ENCODE data around the gene MTMR12.

MTMR12 gene

GRCh38 chr5:32312595-32313332 lies at the start of gene MTMR12:
TSS of gene MTMR12 (minus strand) at chr5:32312939. CDS start at chr5:32312838, 101 bp downstream.
- H3K9ac ChIP-seq (ENCODE audit: low read length in 5 of 5) = peak within 1 kb of the TSS; percentile 48 to 97 (median 88)
- peak within 1 kb of the TSS; percentile 82 for H3K27ac ChIP-seq (ENCODE audit: low read depth, low read length)
- H3K4me1 ChIP-seq (ENCODE audit: control insufficient read depth in 5 of 5, insufficient read depth in 5 of 5, low read length in 5 of 5) = peaks cover 7 to 53% (median 37%) of the 10 kb centered on the region in 5 donors
- no peaks in the 10 kb centered on the region for H3K9me3 ChIP-seq (ENCODE audit: control insufficient read depth in 5 of 5, low read length in 5 of 5)
- H3K27me3 ChIP-seq (ENCODE audit: control insufficient read depth in 5 of 5, insufficient read depth in 4 of 5, low read length in 5 of 5) = no peaks in the 10 kb centered on the region
- no peaks in the 10 kb centered on the region for H3K36me3 ChIP-seq (ENCODE audit: control insufficient read depth in 5 of 5, insufficient read depth in 5 of 5, low read length in 5 of 5)
- H3K4me3 ChIP-seq (ENCODE audit: low read depth in 1 of 5, low read length in 5 of 5) = peak within 1 kb of the TSS; percentile 79 to 94 (median 85)

GRCh38 chr5:32362527-32362926 lies 49.8 kb upstream of the MTMR12 start:
- Histone ChIP-seq H3K9ac (ENCODE audit: low read length in 5 of 5) (no peak overlapping the region), H3K27ac (ENCODE audit: low read depth, low read length) (no peak overlapping the region), H3K4me3 (ENCODE audit: low read depth in 1 of 5, low read length in 5 of 5) (no peak overlapping the region), H3K4me1 (ENCODE audit: control insufficient read depth in 5 of 5, insufficient read depth in 5 of 5, low read length in 5 of 5) (peaks cover 0 to 3% (median 0%) of the 10 kb centered on the region in 5 donors), H3K27me3 (ENCODE audit: control insufficient read depth in 5 of 5, insufficient read depth in 4 of 5, low read length in 5 of 5) (no peaks in the 10 kb centered on the region), H3K36me3 (ENCODE audit: control insufficient read depth in 5 of 5, insufficient read depth in 5 of 5, low read length in 5 of 5) (peaks cover 18 to 52% (median 30%) of the 10 kb centered on the region in 5 donors), H3K9me3 (ENCODE audit: control insufficient read depth in 5 of 5, low read length in 5 of 5) (no peaks in the 10 kb centered on the region)

- peaks cover 17 to 54% (median 33%) of the 10 kb centered on the region in 5 donors for H3K36me3 ChIP-seq (ENCODE audit: control insufficient read depth in 5 of 5, insufficient read depth in 5 of 5, low read length in 5 of 5)
- no peak overlapping the region for H3K4me3 ChIP-seq (ENCODE audit: low read depth in 1 of 5, low read length in 5 of 5)
- H3K9me3 ChIP-seq (ENCODE audit: control insufficient read depth in 5 of 5, low read length in 5 of 5) = no peaks in the 10 kb centered on the region
- no peak overlapping the region for H3K9ac ChIP-seq (ENCODE audit: low read length in 5 of 5)
- H3K27me3 ChIP-seq (ENCODE audit: control insufficient read depth in 5 of 5, insufficient read depth in 4 of 5, low read length in 5 of 5) = no peaks in the 10 kb centered on the region
- H3K4me1 ChIP-seq (ENCODE audit: control insufficient read depth in 5 of 5, insufficient read depth in 5 of 5, low read length in 5 of 5) = peaks cover 0 to 3% (median 0%) of the 10 kb centered on the region in 5 donors
- no peak overlapping the region for H3K27ac ChIP-seq (ENCODE audit: low read depth, low read length)
Measured at GRCh38 chr5:32360906-32361305, 48.2 kb upstream of the MTMR12 start.

- H3K36me3 ChIP-seq (ENCODE audit: control insufficient read depth in 5 of 5, insufficient read depth in 5 of 5, low read length in 5 of 5) = peaks cover 18 to 58% (median 36%) of the 10 kb centered on the region in 5 donors
Measured at GRCh38 chr5:32358611-32359010, 45.9 kb upstream of the MTMR12 start.

GRCh38 chr5:32357658-32358057 lies 44.9 kb upstream of the MTMR12 start:
- Histone ChIP-seq H3K9ac (ENCODE audit: low read length in 5 of 5) (no peak overlapping the region), H3K4me1 (ENCODE audit: control insufficient read depth in 5 of 5, insufficient read depth in 5 of 5, low read length in 5 of 5) (peaks cover 0 to 3% (median 0%) of the 10 kb centered on the region in 5 donors), H3K9me3 (ENCODE audit: control insufficient read depth in 5 of 5, low read length in 5 of 5) (no peaks in the 10 kb centered on the region), H3K4me3 (ENCODE audit: low read depth in 1 of 5, low read length in 5 of 5) (no peak overlapping the region), H3K27ac (ENCODE audit: low read depth, low read length) (no peak overlapping the region), H3K27me3 (ENCODE audit: control insufficient read depth in 5 of 5, insufficient read depth in 4 of 5, low read length in 5 of 5) (no peaks in the 10 kb centered on the region), H3K36me3 (ENCODE audit: control insufficient read depth in 5 of 5, insufficient read depth in 5 of 5, low read length in 5 of 5) (peaks cover 18 to 53% (median 27%) of the 10 kb centered on the region in 5 donors)

More at GRCh38 chr5:32358611-32359010, 45.9 kb upstream of the MTMR12 start:
- H3K9me3 ChIP-seq (ENCODE audit: control insufficient read depth in 5 of 5, low read length in 5 of 5) = no peaks in the 10 kb centered on the region
- H3K9ac ChIP-seq (ENCODE audit: low read length in 5 of 5) = no peak overlapping the region
- no peaks in the 10 kb centered on the region for H3K27me3 ChIP-seq (ENCODE audit: control insufficient read depth in 5 of 5, insufficient read depth in 4 of 5, low read length in 5 of 5)
- peaks cover 0 to 3% (median 0%) of the 10 kb centered on the region in 5 donors for H3K4me1 ChIP-seq (ENCODE audit: control insufficient read depth in 5 of 5, insufficient read depth in 5 of 5, low read length in 5 of 5)
- no peak overlapping the region for H3K4me3 ChIP-seq (ENCODE audit: low read depth in 1 of 5, low read length in 5 of 5)
- no peak overlapping the region for H3K27ac ChIP-seq (ENCODE audit: low read depth, low read length)

- Histone ChIP-seq H3K27me3 (ENCODE audit: control insufficient read depth in 5 of 5, insufficient read depth in 4 of 5, low read length in 5 of 5) (no peaks in the 10 kb centered on the region), H3K9ac (ENCODE audit: low read length in 5 of 5) (no peak overlapping the region), H3K36me3 (ENCODE audit: control insufficient read depth in 5 of 5, insufficient read depth in 5 of 5, low read length in 5 of 5) (peaks cover 9 to 44% (median 18%) of the 10 kb centered on the region in 5 donors), H3K9me3 (ENCODE audit: control insufficient read depth in 5 of 5, low read length in 5 of 5) (no peaks in the 10 kb centered on the region), H3K4me3 (ENCODE audit: low read depth in 1 of 5, low read length in 5 of 5) (no peak overlapping the region), H3K4me1 (ENCODE audit: control insufficient read depth in 5 of 5, insufficient read depth in 5 of 5, low read length in 5 of 5) (no peaks in the 10 kb centered on the region), H3K27ac (ENCODE audit: low read depth, low read length) (no peak overlapping the region)
Measured at GRCh38 chr5:32355686-32356085, 42.9 kb upstream of the MTMR12 start.

- no peak overlapping the region for H3K27ac ChIP-seq (ENCODE audit: low read depth, low read length)
- peaks cover 2 to 27% (median 13%) of the 10 kb centered on the region in 5 donors for H3K36me3 ChIP-seq (ENCODE audit: control insufficient read depth in 5 of 5, insufficient read depth in 5 of 5, low read length in 5 of 5)
Measured at GRCh38 chr5:32353420-32353819, 40.7 kb upstream of the MTMR12 start.

GRCh38 chr5:32352685-32353084 lies 39.9 kb upstream of the MTMR12 start:
- Histone ChIP-seq H3K36me3 (ENCODE audit: control insufficient read depth in 5 of 5, insufficient read depth in 5 of 5, low read length in 5 of 5) (peaks cover 2 to 23% (median 13%) of the 10 kb centered on the region in 5 donors), H3K9ac (ENCODE audit: low read length in 5 of 5) (no peak overlapping the region), H3K4me1 (ENCODE audit: control insufficient read depth in 5 of 5, insufficient read depth in 5 of 5, low read length in 5 of 5) (no peaks in the 10 kb centered on the region), H3K27ac (ENCODE audit: low read depth, low read length) (no peak overlapping the region), H3K9me3 (ENCODE audit: control insufficient read depth in 5 of 5, low read length in 5 of 5) (no peaks in the 10 kb centered on the region), H3K27me3 (ENCODE audit: control insufficient read depth in 5 of 5, insufficient read depth in 4 of 5, low read length in 5 of 5) (no peaks in the 10 kb centered on the region), H3K4me3 (ENCODE audit: low read depth in 1 of 5, low read length in 5 of 5) (no peak overlapping the region)

More at GRCh38 chr5:32353420-32353819, 40.7 kb upstream of the MTMR12 start:
- no peaks in the 10 kb centered on the region for H3K27me3 ChIP-seq (ENCODE audit: control insufficient read depth in 5 of 5, insufficient read depth in 4 of 5, low read length in 5 of 5)
- H3K9ac ChIP-seq (ENCODE audit: low read length in 5 of 5) = no peak overlapping the region
- H3K4me3 ChIP-seq (ENCODE audit: low read depth in 1 of 5, low read length in 5 of 5) = no peak overlapping the region
- H3K9me3 ChIP-seq (ENCODE audit: control insufficient read depth in 5 of 5, low read length in 5 of 5) = no peaks in the 10 kb centered on the region
- no peaks in the 10 kb centered on the region for H3K4me1 ChIP-seq (ENCODE audit: control insufficient read depth in 5 of 5, insufficient read depth in 5 of 5, low read length in 5 of 5)

- H3K9me3 ChIP-seq (ENCODE audit: control insufficient read depth in 5 of 5, low read length in 5 of 5) = no peaks in the 10 kb centered on the region
- no peak overlapping the region for H3K9ac ChIP-seq (ENCODE audit: low read length in 5 of 5)
Measured at GRCh38 chr5:32346869-32347268, 34.1 kb upstream of the MTMR12 start.

GRCh38 chr5:32343058-32343672 lies 30.4 kb upstream of the MTMR12 start:
- H3K27me3 ChIP-seq (ENCODE audit: control insufficient read depth in 5 of 5, insufficient read depth in 4 of 5, low read length in 5 of 5) = no peaks in the 10 kb centered on the region
- peaks cover 0 to 15% (median 0%) of the 10 kb centered on the region in 5 donors for H3K4me1 ChIP-seq (ENCODE audit: control insufficient read depth in 5 of 5, insufficient read depth in 5 of 5, low read length in 5 of 5)
- no peak overlapping the region for H3K4me3 ChIP-seq (ENCODE audit: low read depth in 1 of 5, low read length in 5 of 5)
- H3K36me3 ChIP-seq (ENCODE audit: control insufficient read depth in 5 of 5, insufficient read depth in 5 of 5, low read length in 5 of 5) = no peaks in the 10 kb centered on the region
- peaks cover 0 to 9% (median 4%) of the 10 kb centered on the region in 5 donors for H3K9me3 ChIP-seq (ENCODE audit: control insufficient read depth in 5 of 5, low read length in 5 of 5)
- H3K27ac ChIP-seq (ENCODE audit: low read depth, low read length) = no peak overlapping the region
- H3K9ac ChIP-seq (ENCODE audit: low read length in 5 of 5) = no peak overlapping the region

More at GRCh38 chr5:32346869-32347268, 34.1 kb upstream of the MTMR12 start:
- Histone ChIP-seq H3K4me1 (ENCODE audit: control insufficient read depth in 5 of 5, insufficient read depth in 5 of 5, low read length in 5 of 5) (peaks cover 0 to 13% (median 0%) of the 10 kb centered on the region in 5 donors), H3K4me3 (ENCODE audit: low read depth in 1 of 5, low read length in 5 of 5) (no peak overlapping the region), H3K27ac (ENCODE audit: low read depth, low read length) (no peak overlapping the region), H3K27me3 (ENCODE audit: control insufficient read depth in 5 of 5, insufficient read depth in 4 of 5, low read length in 5 of 5) (no peaks in the 10 kb centered on the region), H3K36me3 (ENCODE audit: control insufficient read depth in 5 of 5, insufficient read depth in 5 of 5, low read length in 5 of 5) (no peaks in the 10 kb centered on the region)

All from subcutaneous abdominal adipose tissue (tissue), 5 donors.